ENCODE data around the gene CIPC.

The CIPC gene

DNA sequence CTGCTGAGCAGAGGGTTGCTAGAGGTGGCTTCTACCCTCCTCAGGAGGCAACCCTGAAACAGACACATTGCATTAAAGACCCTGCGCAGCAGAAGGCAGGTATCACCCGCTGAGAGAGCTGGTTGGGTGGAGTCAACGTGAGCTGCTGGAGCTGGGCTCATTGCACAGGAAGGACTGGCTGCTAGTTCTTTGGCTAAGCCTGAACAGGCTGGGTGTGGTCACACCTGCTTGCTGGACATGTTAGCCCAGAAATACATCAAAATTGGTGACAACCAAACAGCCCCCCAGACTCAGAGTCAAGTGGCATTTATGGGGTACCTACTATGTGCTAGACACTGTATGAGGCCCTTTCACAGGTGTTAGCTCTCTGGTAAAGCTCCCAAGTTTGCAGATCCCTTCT lies 35.8 kb upstream of the CIPC start:
- no peaks in the 10 kb centered on the region for H3K4me1 ChIP-seq (ENCODE audit: control insufficient read depth, insufficient read depth, low read length)
- no peak for DNase-seq (ENCODE audit: low read depth)

DNA sequence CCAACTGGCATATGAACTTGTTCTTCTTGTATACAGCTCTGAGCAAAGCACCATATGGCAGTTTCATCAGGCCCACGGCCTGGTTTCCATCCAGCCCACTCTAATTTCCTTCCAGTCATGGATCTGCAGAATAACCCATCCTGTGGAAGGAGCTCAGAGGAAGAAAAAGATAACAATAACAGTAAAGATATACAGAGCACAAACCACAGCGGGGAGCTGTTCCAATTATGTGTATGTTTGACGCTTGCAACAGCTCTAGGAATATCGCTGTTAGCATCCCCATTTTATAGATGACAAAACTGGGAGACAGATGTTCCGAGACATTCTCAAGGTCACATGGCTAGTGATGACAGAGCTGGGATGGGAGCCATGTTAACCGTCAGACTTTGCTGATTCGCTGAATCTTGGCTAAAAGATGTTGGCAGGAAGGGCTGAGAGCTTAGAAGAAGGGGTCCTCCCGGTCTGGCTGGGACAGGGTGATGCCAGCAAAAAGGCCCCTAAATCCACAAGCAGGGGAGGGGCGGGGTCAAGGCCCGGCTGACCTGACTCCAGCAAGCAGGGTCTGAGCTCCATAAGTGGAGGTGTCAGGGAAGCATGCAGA lies 34.4 kb upstream of the CIPC start:
- no peaks in the 10 kb centered on the region for H3K4me1 ChIP-seq (ENCODE audit: control insufficient read depth, insufficient read depth, low read length)

More for the DNA sequence above, 35.8 kb upstream of the CIPC start:
- H3K36me3 ChIP-seq (ENCODE audit: control insufficient read depth, insufficient read depth, low read length, severe bottlenecking) = no peaks in the 10 kb centered on the region
- H3K27me3 ChIP-seq (replicated peaks; ENCODE audit: control insufficient read depth, insufficient read depth, low read length) = peaks cover 5% of the 10 kb centered on the region
- no peak overlapping the region for H3K4me3 ChIP-seq (ENCODE audit: low read length)
- H3K9ac ChIP-seq (ENCODE audit: low read length) = no peak overlapping the region
- H3K9me3 ChIP-seq (ENCODE audit: control insufficient read depth, low read length) = no peaks in the 10 kb centered on the region

DNA sequence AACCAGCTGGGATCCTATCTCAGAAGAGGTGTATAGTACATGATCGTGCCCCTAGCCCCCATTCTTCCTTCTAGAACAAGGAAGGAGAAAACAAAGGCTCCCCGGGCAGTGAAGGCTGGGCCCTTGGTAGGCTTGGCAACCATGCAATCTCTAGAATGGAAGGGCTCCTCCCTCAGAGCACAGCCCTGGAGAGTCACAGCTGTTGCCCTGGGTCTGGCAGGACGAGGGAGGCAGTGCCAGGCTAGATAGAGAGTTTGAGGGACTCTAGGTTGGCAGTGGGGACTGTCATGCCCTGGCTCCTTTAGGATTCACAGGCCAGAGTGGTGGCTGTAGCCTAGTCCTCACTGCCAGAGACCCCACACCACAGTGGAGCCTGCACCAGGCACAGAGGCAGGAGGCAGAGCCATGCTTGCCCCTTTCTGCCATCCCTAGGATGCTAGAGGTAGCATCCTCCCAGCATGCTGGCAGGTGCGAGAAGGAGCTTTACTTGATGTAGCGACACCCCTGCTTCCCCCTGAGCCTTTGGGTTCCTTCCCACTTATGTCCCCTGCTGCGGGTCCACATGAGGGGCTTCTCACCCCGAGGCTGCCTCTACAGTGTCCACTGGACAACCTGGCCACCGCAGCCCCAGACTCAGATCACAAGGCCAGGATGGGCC lies 33.4 kb upstream of the CIPC start:
- no peak for DNase-seq (ENCODE audit: low read depth)
- no peaks in the 10 kb centered on the region for H3K36me3 ChIP-seq (ENCODE audit: control insufficient read depth, insufficient read depth, low read length, severe bottlenecking)
- no peak overlapping the region for H3K9ac ChIP-seq (ENCODE audit: low read length)
- H3K27me3 ChIP-seq (replicated peaks; ENCODE audit: control insufficient read depth, insufficient read depth, low read length) = peaks cover 5% of the 10 kb centered on the region
- no peaks in the 10 kb centered on the region for H3K9me3 ChIP-seq (ENCODE audit: control insufficient read depth, low read length)
- H3K4me1 ChIP-seq (ENCODE audit: control insufficient read depth, insufficient read depth, low read length) = no peaks in the 10 kb centered on the region
- H3K4me3 ChIP-seq (ENCODE audit: low read length) = no peak overlapping the region

More for the DNA sequence above, 34.4 kb upstream of the CIPC start:
- no peak overlapping the region for H3K9ac ChIP-seq (ENCODE audit: low read length)
- no peaks in the 10 kb centered on the region for H3K9me3 ChIP-seq (ENCODE audit: control insufficient read depth, low read length)
- no peak for DNase-seq (ENCODE audit: low read depth)
- peaks cover 5% of the 10 kb centered on the region for H3K27me3 ChIP-seq (replicated peaks; ENCODE audit: control insufficient read depth, insufficient read depth, low read length)
- no peak overlapping the region for H3K4me3 ChIP-seq (ENCODE audit: low read length)
- no peaks in the 10 kb centered on the region for H3K36me3 ChIP-seq (ENCODE audit: control insufficient read depth, insufficient read depth, low read length, severe bottlenecking)

DNA sequence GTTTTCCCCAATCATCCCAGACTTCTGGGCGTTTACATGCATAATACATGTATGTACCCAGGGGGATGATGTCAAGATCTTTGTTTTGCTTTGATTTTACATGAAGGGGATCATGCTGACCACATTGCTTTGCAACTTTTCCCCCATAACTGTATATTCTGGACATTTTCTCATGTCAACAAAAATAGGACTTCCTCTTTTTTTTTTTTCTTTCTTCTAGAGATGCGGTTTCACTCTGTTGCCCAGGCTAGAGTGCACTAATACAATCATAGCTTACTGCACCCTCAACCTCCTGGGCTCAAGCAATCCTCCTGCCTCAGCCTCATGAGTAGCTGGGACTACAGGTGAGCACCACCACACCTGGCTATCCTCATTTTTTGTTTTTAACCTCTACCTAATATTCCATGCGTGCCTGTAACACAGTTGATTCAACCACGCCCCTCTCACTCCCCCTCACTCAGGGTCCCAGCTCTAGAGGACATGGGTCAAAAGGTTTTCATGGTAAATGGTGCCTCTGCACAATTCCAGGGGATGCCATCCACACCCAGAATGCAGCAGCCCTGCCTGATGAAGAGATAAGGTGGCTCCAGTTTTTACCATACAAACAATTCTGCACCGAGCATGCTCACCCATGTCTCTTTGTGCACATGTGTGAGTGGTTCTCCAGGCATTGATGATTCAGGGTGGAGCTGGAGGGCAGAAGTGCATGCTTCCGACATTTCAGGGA lies 32.0 kb upstream of the CIPC start:
- peaks cover 4% of the 10 kb centered on the region for H3K4me1 ChIP-seq (ENCODE audit: control insufficient read depth, insufficient read depth, low read length)
- H3K9me3 ChIP-seq (ENCODE audit: control insufficient read depth, low read length) = no peaks in the 10 kb centered on the region
- H3K4me3 ChIP-seq (ENCODE audit: low read length) = no peak overlapping the region
- no peak for DNase-seq (ENCODE audit: low read depth)
- H3K9ac ChIP-seq (ENCODE audit: low read length) = no peak overlapping the region
- no peaks in the 10 kb centered on the region for H3K36me3 ChIP-seq (ENCODE audit: control insufficient read depth, insufficient read depth, low read length, severe bottlenecking)
- peaks cover 5% of the 10 kb centered on the region for H3K27me3 ChIP-seq (replicated peaks; ENCODE audit: control insufficient read depth, insufficient read depth, low read length)

DNA sequence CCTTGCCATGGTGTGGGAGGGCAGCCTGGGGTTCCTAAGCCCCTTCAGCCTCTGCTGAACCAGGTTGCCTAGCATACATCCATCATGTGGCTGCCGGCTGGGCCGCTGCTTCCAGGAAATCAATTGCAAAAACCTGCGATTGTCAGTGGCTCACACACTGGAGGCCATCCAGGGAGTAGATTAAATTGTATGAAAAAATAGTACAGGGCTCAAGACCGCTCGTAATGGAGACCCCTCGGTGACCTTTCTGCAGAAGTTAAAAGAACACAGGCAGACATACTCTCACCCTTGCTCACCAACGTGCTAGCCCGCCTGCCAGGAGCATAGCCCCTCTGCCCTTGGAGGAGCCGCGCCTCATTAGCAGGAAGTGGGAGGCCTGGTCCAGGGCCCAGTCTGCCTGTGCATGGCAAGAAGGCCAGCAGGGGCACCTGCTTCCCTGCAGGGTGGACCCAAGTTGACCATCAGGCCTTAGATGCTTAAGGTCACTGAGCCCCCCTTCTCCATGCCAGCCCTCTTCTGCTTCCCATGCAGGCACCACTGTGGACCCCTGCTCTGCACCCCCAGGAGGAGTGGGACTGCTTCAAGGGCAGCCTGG lies 31.4 kb upstream of the CIPC start:
- peaks cover 5% of the 10 kb centered on the region for H3K4me1 ChIP-seq (ENCODE audit: control insufficient read depth, insufficient read depth, low read length)
- no peaks in the 10 kb centered on the region for H3K36me3 ChIP-seq (ENCODE audit: control insufficient read depth, insufficient read depth, low read length, severe bottlenecking)
- no peak overlapping the region for H3K9ac ChIP-seq (ENCODE audit: low read length)
- DNase-seq (ENCODE audit: low read depth) = no peak
- no peaks in the 10 kb centered on the region for H3K9me3 ChIP-seq (ENCODE audit: control insufficient read depth, low read length)
- peaks cover 5% of the 10 kb centered on the region for H3K27me3 ChIP-seq (replicated peaks; ENCODE audit: control insufficient read depth, insufficient read depth, low read length)
- H3K4me3 ChIP-seq (ENCODE audit: low read length) = no peak overlapping the region

DNA sequence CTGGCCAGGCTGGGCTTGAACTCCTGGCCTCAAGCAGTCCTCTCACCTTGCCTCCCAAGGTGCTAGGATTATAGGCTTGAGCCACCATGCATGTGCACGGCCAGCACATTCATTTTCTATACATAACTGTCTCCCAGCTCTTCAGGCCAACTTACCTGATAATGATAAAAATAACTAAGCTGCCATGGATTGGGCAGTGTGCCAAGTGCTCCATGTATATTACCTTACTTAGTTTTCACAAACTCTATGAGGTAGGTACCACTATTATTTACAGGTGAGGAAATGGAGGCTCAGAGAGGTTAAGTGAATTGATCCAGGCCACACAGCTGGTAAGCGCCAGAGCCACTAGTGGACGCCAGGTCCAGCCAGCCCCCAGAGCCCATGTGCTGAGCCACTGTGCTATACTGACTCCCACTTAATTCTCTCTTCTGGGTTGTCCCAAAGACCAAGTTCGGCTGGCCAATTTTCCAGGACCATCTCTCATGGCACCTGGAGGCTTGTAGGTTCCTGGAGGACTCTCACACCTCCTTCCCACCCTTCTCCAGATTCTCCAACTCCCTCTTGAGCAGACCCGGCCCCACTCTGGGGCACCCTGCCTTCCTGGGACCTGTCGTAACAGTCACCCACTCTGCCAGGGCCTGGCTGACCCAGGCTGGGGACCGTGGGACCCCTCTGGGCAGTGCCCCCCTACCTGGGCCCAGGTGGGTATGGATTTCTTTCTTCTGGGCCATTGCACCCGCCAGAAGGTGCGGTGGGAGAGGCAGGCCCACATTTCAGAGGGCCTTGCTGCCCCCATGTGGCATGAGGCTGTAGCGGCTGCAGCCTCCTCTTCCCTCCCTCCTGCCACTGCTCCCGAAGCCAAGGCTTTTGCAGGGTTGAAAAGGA lies 30.2 kb upstream of the CIPC start:
- Histone ChIP-seq H3K36me3 (ENCODE audit: control insufficient read depth, insufficient read depth, low read length, severe bottlenecking) (no peaks in the 10 kb centered on the region), H3K4me3 (ENCODE audit: low read length) (no peak overlapping the region), H3K4me1 (ENCODE audit: control insufficient read depth, insufficient read depth, low read length) (peaks cover 11% of the 10 kb centered on the region), H3K9ac (ENCODE audit: low read length) (no peak overlapping the region), H3K27me3 (replicated peaks; ENCODE audit: control insufficient read depth, insufficient read depth, low read length) (peaks cover 5% of the 10 kb centered on the region), H3K9me3 (ENCODE audit: control insufficient read depth, low read length) (no peaks in the 10 kb centered on the region)
- DNase-seq (ENCODE audit: low read depth) = peak; percentile 86

DNA sequence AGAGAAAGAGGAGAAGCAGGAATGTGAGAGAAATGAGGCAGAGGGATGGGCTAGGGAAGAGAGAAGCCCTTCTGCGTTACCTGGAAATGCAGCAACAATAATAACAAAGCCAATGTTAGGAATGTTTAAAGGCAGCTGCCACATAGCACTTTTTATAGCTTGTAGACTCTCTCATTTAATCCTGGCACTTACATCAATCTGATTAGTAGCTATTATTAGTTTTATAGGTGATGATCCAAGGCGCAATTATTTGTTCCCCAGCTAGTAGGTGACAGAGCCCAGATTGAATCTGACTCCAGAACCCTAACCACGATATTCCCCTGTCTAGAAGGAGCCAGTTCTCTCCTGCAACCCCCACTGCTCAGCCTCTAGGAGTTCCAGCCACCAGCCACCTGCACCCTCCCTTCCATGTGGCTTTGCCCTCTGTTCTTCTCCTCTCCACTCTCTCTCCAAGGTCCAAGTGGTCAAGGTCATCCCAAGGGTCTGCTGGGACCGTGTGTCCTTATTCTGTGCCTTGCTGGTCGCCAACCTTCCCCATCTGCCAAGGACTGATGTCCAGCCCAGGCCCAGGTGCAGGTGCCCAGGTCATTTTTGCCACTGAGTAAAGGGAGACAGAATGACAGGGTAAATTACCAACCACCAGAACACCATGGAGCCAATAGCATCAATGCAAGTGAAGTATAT lies 29.4 kb upstream of the CIPC start:
- DNase-seq (ENCODE audit: low read depth) = no peak
- no peaks in the 10 kb centered on the region for H3K9me3 ChIP-seq (ENCODE audit: control insufficient read depth, low read length)

DNA sequence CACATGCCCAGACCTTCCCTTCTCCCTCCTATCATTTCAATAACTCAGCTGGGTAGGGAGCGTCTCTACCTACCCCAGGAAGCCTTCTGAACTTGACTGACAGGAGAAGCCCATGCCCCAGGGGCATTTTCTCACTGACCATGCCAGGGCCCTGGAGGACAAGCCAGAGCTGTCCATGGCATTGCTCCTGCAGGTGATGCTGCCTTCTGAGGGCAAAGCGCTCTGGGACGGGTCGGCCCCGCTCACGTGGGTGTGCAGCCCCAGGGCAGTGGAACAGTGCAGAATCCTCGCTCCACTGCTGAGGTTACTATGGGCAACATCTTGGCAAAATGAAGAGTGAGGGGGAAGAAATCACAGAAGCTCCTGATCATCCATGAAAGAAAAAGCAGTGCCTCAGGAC lies 28.5 kb upstream of the CIPC start:
- Histone ChIP-seq H3K36me3 (ENCODE audit: control insufficient read depth, insufficient read depth, low read length, severe bottlenecking) (no peaks in the 10 kb centered on the region), H3K9ac (ENCODE audit: low read length) (no peak overlapping the region), H3K9me3 (ENCODE audit: control insufficient read depth, low read length) (no peaks in the 10 kb centered on the region), H3K4me1 (ENCODE audit: control insufficient read depth, insufficient read depth, low read length) (peaks cover 11% of the 10 kb centered on the region), H3K27me3 (replicated peaks; ENCODE audit: control insufficient read depth, insufficient read depth, low read length) (peaks cover 4% of the 10 kb centered on the region), H3K4me3 (ENCODE audit: low read length) (no peak overlapping the region)
- no peak for DNase-seq (ENCODE audit: low read depth)

More for the DNA sequence above, 29.4 kb upstream of the CIPC start:
- Histone ChIP-seq H3K4me1 (ENCODE audit: control insufficient read depth, insufficient read depth, low read length) (peaks cover 11% of the 10 kb centered on the region), H3K4me3 (ENCODE audit: low read length) (no peak overlapping the region), H3K27me3 (replicated peaks; ENCODE audit: control insufficient read depth, insufficient read depth, low read length) (peaks cover 5% of the 10 kb centered on the region), H3K9ac (ENCODE audit: low read length) (no peak overlapping the region), H3K36me3 (ENCODE audit: control insufficient read depth, insufficient read depth, low read length, severe bottlenecking) (no peaks in the 10 kb centered on the region)

DNA sequence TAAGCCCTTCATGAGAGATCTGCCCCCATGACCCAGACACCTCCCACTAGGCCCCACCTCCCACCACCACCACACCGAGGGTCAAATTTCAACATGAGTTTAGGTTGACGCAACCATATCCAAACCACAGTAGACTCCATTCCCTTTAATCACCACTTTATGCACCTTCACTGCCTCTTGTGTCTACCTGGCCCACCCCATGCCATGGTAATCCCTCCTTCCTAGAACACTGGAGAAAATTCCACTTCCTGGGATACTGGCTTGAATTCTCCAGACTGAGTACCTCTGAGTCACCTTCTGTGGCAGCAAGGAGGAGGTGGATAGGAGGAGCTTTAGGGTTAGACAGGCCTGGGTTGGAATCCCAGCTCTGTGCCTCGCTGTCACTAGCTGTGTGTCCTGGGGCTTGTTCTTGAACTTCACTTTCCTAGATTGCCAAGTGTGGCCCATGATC lies 26.1 kb upstream of the CIPC start:
- no peak overlapping the region for H3K4me3 ChIP-seq (ENCODE audit: low read length)
- peaks cover 28% of the 10 kb centered on the region for H3K4me1 ChIP-seq (ENCODE audit: control insufficient read depth, insufficient read depth, low read length)
- H3K9me3 ChIP-seq (ENCODE audit: control insufficient read depth, low read length) = no peaks in the 10 kb centered on the region
- H3K27me3 ChIP-seq (replicated peaks; ENCODE audit: control insufficient read depth, insufficient read depth, low read length) = no peaks in the 10 kb centered on the region
- H3K36me3 ChIP-seq (ENCODE audit: control insufficient read depth, insufficient read depth, low read length, severe bottlenecking) = no peaks in the 10 kb centered on the region
- DNase-seq (ENCODE audit: low read depth) = no peak
- no peak overlapping the region for H3K9ac ChIP-seq (ENCODE audit: low read length)

DNA sequence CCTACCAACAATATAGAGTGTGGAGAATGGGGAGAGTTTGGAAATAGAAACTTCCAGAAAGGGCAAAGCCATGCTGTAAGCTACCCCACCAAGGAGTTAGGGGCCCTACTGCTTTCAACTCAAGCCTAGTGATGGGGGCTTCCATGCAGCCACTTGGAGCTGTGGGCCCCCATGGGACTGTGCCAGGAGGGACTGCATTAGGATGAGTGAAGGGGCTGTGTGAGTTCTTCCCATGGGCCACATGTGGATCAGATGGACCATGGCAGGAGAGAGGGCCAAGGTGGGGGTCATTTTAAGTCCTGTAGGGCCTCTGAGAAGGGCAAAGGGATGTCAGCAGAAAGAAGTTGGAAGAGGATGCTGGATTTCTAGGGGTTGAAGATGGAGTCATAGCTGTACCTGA lies 23.1 kb upstream of the CIPC start:
- no peak overlapping the region for H3K9ac ChIP-seq (ENCODE audit: low read length)
- no peak for DNase-seq (ENCODE audit: low read depth)
- peaks cover 3% of the 10 kb centered on the region for H3K9me3 ChIP-seq (ENCODE audit: control insufficient read depth, low read length)
- no peak overlapping the region for H3K4me3 ChIP-seq (ENCODE audit: low read length)
- peaks cover 32% of the 10 kb centered on the region for H3K4me1 ChIP-seq (ENCODE audit: control insufficient read depth, insufficient read depth, low read length)
- H3K27me3 ChIP-seq (replicated peaks; ENCODE audit: control insufficient read depth, insufficient read depth, low read length) = no peaks in the 10 kb centered on the region
- no peaks in the 10 kb centered on the region for H3K36me3 ChIP-seq (ENCODE audit: control insufficient read depth, insufficient read depth, low read length, severe bottlenecking)

Data from adipocyte (in vitro differentiated cells).